Measurements from ENCODE around the gene AMPD3.

The AMPD3 gene

GRCh38 chr11:10462746-10463300, 7.8 kb downstream of the AMPD3 start:
- DNase-seq, result no peak

- no peak for DNase-seq
Measured at GRCh38 chr11:10473371-10473770, 18.3 kb downstream of the AMPD3 start.

GRCh38 chr11:10474551-10474950, 19.5 kb downstream of the AMPD3 start:
- no peak for DNase-seq

- no peak for DNase-seq
Measured at GRCh38 chr11:10476342-10476741, 21.3 kb downstream of the AMPD3 start.

GRCh38 chr11:10476927-10477689, 22.0 kb downstream of the AMPD3 start:
- DNase-seq, result no peak

- no peak for DNase-seq
Measured at GRCh38 chr11:10477690-10478046, 22.6 kb downstream of the AMPD3 start.

- no peak for DNase-seq
Measured at GRCh38 chr11:10478066-10478465, 23.0 kb downstream of the AMPD3 start.

GRCh38 chr11:10478574-10479550, 23.8 kb downstream of the AMPD3 start:
- DNase-seq, result no peak

- no peak for DNase-seq
Measured at GRCh38 chr11:10480026-10480425, 25.0 kb downstream of the AMPD3 start.

GRCh38 chr11:10480760-10481159, 25.7 kb downstream of the AMPD3 start:
- no peak for DNase-seq

- DNase-seq, result no peak
Measured at GRCh38 chr11:10481560-10482349, 26.7 kb downstream of the AMPD3 start.

- DNase-seq, result no peak
Measured at GRCh38 chr11:10483174-10483573, 28.1 kb downstream of the AMPD3 start.

GRCh38 chr11:10483584-10483983, 28.5 kb downstream of the AMPD3 start:
- no peak for DNase-seq

- no peak for DNase-seq
Measured at GRCh38 chr11:10484461-10485180, 29.6 kb downstream of the AMPD3 start.

GRCh38 chr11:10485646-10486045, 30.6 kb downstream of the AMPD3 start:
- DNase-seq, result no peak

GRCh38 chr11:10486161-10486840, 31.2 kb downstream of the AMPD3 start:
- DNase-seq, result no peak

GRCh38 chr11:10487002-10487647, 32.1 kb downstream of the AMPD3 start:
- no peak for DNase-seq

GRCh38 chr11:10488121-10488933, 33.3 kb downstream of the AMPD3 start:
- no peak for DNase-seq

- no peak for DNase-seq
Measured at GRCh38 chr11:10488934-10489691, 34.0 kb downstream of the AMPD3 start.

Data from T1000 (cell line).